ENCODE data around the gene ARHGAP10.
"Not testable (repeated sequence)": the region's sequence is repeated elsewhere in the genome, so short reads cannot be mapped to it uniquely, and the experiment has no call there.

ARHGAP10 gene

GRCh38 chr4:147985376-147985775, 253.5 kb downstream of the ARHGAP10 start:
- DNase-seq (ENCODE audit: low spot score), result no peak

GRCh38 chr4:147987252-147987651, 255.4 kb downstream of the ARHGAP10 start:
- DNase-seq (ENCODE audit: low spot score), result no peak

GRCh38 chr4:147991543-147992283, 259.8 kb downstream of the ARHGAP10 start:
- no peak for DNase-seq (ENCODE audit: low spot score)

- DNase-seq (ENCODE audit: low spot score), result no peak
Observed at GRCh38 chr4:147994076-147994475, 262.2 kb downstream of the ARHGAP10 start.

- DNase-seq (ENCODE audit: low spot score), result no peak
Observed at GRCh38 chr4:147994491-147995385, 262.9 kb downstream of the ARHGAP10 start.

- DNase-seq (ENCODE audit: low spot score), result no peak
Observed at GRCh38 chr4:147996859-147997258, 265.0 kb downstream of the ARHGAP10 start.

- not testable (repeated sequence) for DNase-seq (ENCODE audit: low spot score)
Observed at GRCh38 chr4:148000038-148000437, 268.1 kb downstream of the ARHGAP10 start.

GRCh38 chr4:148004228-148004857, 272.5 kb downstream of the ARHGAP10 start:
- DNase-seq (ENCODE audit: low spot score), result no peak

GRCh38 chr4:148006001-148006400, 274.1 kb downstream of the ARHGAP10 start:
- DNase-seq (ENCODE audit: low spot score), result no peak

GRCh38 chr4:148007314-148007760, 275.4 kb downstream of the ARHGAP10 start:
- no peak for DNase-seq (ENCODE audit: low spot score)

- DNase-seq (ENCODE audit: low spot score), result no peak
Observed at GRCh38 chr4:148007792-148008191, 275.9 kb downstream of the ARHGAP10 start.

GRCh38 chr4:148015058-148015457, 283.2 kb downstream of the ARHGAP10 start:
- no peak for DNase-seq (ENCODE audit: low spot score)

GRCh38 chr4:148015468-148015867, 283.6 kb downstream of the ARHGAP10 start:
- no peak for DNase-seq (ENCODE audit: low spot score)

- no peak for DNase-seq (ENCODE audit: low spot score)
Observed at GRCh38 chr4:148016063-148016637, 284.3 kb downstream of the ARHGAP10 start.

- no peak for DNase-seq (ENCODE audit: low spot score)
Observed at GRCh38 chr4:148017801-148018200, 285.9 kb downstream of the ARHGAP10 start.

- no peak for DNase-seq (ENCODE audit: low spot score)
Observed at GRCh38 chr4:148021686-148022085, 289.8 kb downstream of the ARHGAP10 start.

GRCh38 chr4:148022975-148023374, 291.1 kb downstream of the ARHGAP10 start:
- DNase-seq (ENCODE audit: low spot score), result no peak

- DNase-seq (ENCODE audit: low spot score), result no peak
Observed at GRCh38 chr4:148023512-148024181, 291.8 kb downstream of the ARHGAP10 start.

GRCh38 chr4:148025981-148026380, 294.1 kb downstream of the ARHGAP10 start:
- DNase-seq (ENCODE audit: low spot score), result no peak

GRCh38 chr4:148027201-148027600, 295.3 kb downstream of the ARHGAP10 start:
- DNase-seq (ENCODE audit: low spot score), result no peak

- no peak for DNase-seq (ENCODE audit: low spot score)
Observed at GRCh38 chr4:148029781-148030180, 297.9 kb downstream of the ARHGAP10 start.

All from hematopoietic multipotent progenitor cell treated with erythropoietin and hydrocortisone succinate and interleukin-3 and kit ligand, for 17 days (in vitro differentiated cells).